ENCODE measurements around the gene SPARC.

GRCh38 chr5:151622367-151623088 lies 64.2 kb downstream of the SPARC start:
- TF ChIP-seq POLR2A (IDR thresholded peaks at IDR 0.05) (no peak), CTCF (IDR thresholded peaks at IDR 0.05 in 8 of 11, conservative IDR thresholded peaks at IDR 0.05 in 3 of 11) (no peak), POLR2AphosphoS5 (IDR thresholded peaks at IDR 0.05) (no peak)

All from spleen (tissue), 7 donors.